Stomach (tissue), 4 donors: Measurements from ENCODE around the gene FHOD3.

ENCODE experiments used
- EP300 ChIP-seq: sonication (generic); formaldehyde crosslinking; IDR thresholded peaks from one replicate; pipeline ENCODE4 v1.6.1; 2017; ENCODE audit warnings: antibody characterized with exemption
- POLR2A ChIP-seq, 4 donors: fragments of 450-650 bp; IDR thresholded peaks; one replicate each; pipeline ENCODE4 v1.6.1; 2016; ENCODE audit warnings: antibody characterized with exemption in 4 of 4, control low read depth in 2 of 4, mild to moderate bottlenecking in 1 of 4, moderate library complexity in 1 of 4
- TF ChIP-seq, protein P1 (sequence below), 7 experiments: fragments of 450-650 bp in 4 of 7; fragments of 200-600 bp in 3 of 7; sonication (generic) in 3 of 7; IDR thresholded peaks; one replicate each; pipeline ENCODE4 v1.5.1; 2016 to 2019; ENCODE audit warnings: antibody characterized with exemption in 7 of 7, control low read depth in 2 of 7, mild to moderate bottlenecking in 1 of 7

GRCh38 chr18:36766836-36767235 lies 469.3 kb downstream of the FHOD3 start:
- TF ChIP-seq, protein P1, sequence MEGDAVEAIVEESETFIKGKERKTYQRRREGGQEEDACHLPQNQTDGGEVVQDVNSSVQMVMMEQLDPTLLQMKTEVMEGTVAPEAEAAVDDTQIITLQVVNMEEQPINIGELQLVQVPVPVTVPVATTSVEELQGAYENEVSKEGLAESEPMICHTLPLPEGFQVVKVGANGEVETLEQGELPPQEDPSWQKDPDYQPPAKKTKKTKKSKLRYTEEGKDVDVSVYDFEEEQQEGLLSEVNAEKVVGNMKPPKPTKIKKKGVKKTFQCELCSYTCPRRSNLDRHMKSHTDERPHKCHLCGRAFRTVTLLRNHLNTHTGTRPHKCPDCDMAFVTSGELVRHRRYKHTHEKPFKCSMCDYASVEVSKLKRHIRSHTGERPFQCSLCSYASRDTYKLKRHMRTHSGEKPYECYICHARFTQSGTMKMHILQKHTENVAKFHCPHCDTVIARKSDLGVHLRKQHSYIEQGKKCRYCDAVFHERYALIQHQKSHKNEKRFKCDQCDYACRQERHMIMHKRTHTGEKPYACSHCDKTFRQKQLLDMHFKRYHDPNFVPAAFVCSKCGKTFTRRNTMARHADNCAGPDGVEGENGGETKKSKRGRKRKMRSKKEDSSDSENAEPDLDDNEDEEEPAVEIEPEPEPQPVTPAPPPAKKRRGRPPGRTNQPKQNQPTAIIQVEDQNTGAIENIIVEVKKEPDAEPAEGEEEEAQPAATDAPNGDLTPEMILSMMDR (IDR thresholded peaks at IDR 0.05), result no peak
- TF ChIP-seq POLR2A (IDR thresholded peaks at IDR 0.05) (no peak), EP300 (no peak)
